ENCODE results near the gene CNIH2.

DNA sequence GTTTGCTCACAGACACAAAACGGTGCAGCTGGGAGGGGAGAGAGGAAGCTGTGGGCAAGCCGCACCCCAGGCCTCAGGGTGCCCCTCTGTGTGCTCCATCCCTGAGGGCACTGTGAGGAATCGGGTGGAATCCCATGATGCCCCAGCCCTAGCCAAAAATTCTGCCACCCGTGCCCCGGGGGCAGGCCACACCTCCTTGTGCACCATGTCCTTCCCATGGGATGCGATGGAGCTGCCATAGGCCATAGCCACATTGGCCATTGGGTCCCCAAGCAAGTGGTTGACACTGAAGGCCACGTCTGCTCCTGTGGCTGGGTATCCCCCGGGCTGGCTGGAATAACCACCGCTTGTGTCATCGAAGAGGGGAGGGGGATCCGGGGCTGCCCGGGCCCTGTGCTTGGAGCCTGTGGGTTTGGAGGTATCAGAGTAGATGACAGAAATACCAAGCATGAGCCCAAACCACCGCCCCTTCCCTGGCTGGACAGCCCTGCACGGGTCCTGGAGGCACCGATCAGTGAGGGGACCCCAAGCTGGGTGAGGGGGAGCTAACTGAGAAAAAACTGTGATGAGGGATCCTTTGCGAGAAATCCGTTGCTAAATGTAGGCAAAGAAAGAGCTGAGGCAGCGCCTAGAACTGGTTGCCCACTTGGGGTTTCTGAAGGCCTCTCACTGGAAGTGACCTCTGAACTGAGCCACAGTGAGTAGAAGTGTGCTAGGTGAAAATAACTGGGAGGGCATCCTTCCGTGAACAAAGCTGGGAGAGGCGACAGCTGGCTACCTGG is 10.1 kb downstream of the CNIH2 start:
- TF ChIP-seq POLR2AphosphoS5 (IDR thresholded peaks at IDR 0.05): no peak
- TF ChIP-seq CTCF (IDR thresholded peaks at IDR 0.05; ENCODE audit: poor library complexity, severe bottlenecking): no peak
- TF ChIP-seq EP300 (conservative IDR thresholded peaks at IDR 0.05; ENCODE audit: poor library complexity, severe bottlenecking): no peak
- TF ChIP-seq RAD21 (conservative IDR thresholded peaks at IDR 0.05): no peak
- no peak for TF ChIP-seq EZH2 (IDR thresholded peaks at IDR 0.05; ENCODE audit: borderline replicate concordance, insufficient read depth, low read length, poor library complexity, severe bottlenecking)
- no peak for TF ChIP-seq TAF1 (IDR thresholded peaks at IDR 0.05; ENCODE audit: low read depth)
- TF ChIP-seq SMC3 (conservative IDR thresholded peaks at IDR 0.05; ENCODE audit: poor library complexity): no peak
- TF ChIP-seq MXI1 (conservative IDR thresholded peaks at IDR 0.05; ENCODE audit: poor library complexity, severe bottlenecking): no peak

All from neural cell (in vitro differentiated cells).